Tibial artery (tissue), 4 donors: ENCODE results near the gene TLE3.

Experiments
- DNase-seq, 2 donors: peaks; one replicate each; pipeline ENCODE4 v3.0.0-alpha.2; 2019
- H3K27ac ChIP-seq, 2 donors: fragments of 200-600 bp; sonication (generic) in 1 of 2; 1 replicate in 1 of 2; 2 replicates in 1 of 2; pipeline ENCODE4 v1.5.1; 2018 to 2019; ENCODE audit warnings: mild to moderate bottlenecking in 1 of 2
- H3K27me3 ChIP-seq, 2 donors: fragments of 200-600 bp; sonication (generic) in 1 of 2; one replicate each; pipeline versions ENCODE4 v1.5.1 to v1.6.0; 2016 to 2019
- H3K36me3 ChIP-seq, 3 donors: fragments of 200-600 bp; sonication (generic) in 2 of 3; one replicate each; pipeline ENCODE4 v1.5.1; 2016 to 2019; ENCODE audit warnings: mild to moderate bottlenecking in 2 of 3
- H3K4me1 ChIP-seq, 4 donors: fragments of 200-600 bp; sonication (generic) in 2 of 4; 1 replicate in 3 of 4; 2 replicates in 1 of 4; pipeline ENCODE4 v1.5.1; 2016 to 2019
- H3K4me3 ChIP-seq, 2 donors: fragments of 200-600 bp; sonication (generic) in 1 of 2; 1 replicate in 1 of 2; 2 replicates in 1 of 2; pipeline ENCODE4 v1.5.1; 2018 to 2019; ENCODE audit warnings: mild to moderate bottlenecking in 2 of 2
- H3K9me3 ChIP-seq, 3 donors: fragments of 200-600 bp; sonication (generic) in 1 of 3; one replicate each; pipeline ENCODE4 v1.5.1; 2016 to 2019
- intact Hi-C: fragments of 100-400 bp; cut with DNase I; formaldehyde crosslinking; loops from one replicate; pipeline ENCODE4 v1.15.0; 2023; ENCODE audit warnings: low total_unique reads
- TF ChIP-seq, protein P1 (sequence below), 2 experiments: fragments of 200-600 bp in 1 of 2; fragments of 450-650 bp in 1 of 2; IDR thresholded peaks; one replicate each; pipeline ENCODE4 v1.5.1; 2017 to 2019; ENCODE audit warnings: antibody characterized with exemption in 2 of 2, mild to moderate bottlenecking in 1 of 2, moderate library complexity in 1 of 2

TLE3 gene

DNA sequence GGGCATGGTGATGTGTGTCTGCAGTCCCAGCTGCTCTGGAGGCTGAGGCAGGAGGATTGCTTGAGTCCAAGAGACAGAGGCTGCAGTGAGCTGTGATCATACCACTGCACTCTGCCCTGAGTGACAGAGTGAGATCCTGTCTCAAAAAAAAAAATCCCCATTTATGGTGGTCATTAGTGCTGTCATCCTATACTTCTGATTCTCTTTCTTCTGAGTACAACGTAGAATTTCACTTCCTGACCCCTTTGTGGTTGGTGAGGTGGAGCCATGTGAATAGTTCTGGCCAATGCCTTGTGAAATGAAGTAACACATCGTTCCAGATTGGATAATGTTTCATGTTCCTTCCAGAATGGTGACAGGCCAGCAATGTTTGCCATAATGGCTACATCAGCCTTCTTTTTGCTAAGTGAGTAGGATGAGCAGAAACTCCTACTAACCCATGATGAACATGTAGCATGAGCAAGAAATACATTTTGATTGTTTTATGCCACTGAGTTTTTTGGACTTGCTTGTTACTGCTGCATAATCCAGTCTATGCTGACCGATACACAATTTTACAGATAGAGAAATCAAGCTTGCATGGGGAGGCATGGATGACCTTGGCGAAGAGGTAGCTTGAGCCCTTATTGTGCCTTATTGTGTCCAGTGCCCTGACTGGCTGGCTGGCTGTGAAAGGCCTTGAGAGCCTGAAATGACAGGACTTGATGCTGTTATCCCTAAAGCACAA lies 30.9 kb upstream of the TLE3 start:
- H3K27ac ChIP-seq, result no peak overlapping the region
- H3K9me3 ChIP-seq, result no peaks in the 10 kb centered on the region
- intact Hi-C loops, result no loop called here
- H3K4me3 ChIP-seq, result no peak overlapping the region
- TF ChIP-seq, protein P1, sequence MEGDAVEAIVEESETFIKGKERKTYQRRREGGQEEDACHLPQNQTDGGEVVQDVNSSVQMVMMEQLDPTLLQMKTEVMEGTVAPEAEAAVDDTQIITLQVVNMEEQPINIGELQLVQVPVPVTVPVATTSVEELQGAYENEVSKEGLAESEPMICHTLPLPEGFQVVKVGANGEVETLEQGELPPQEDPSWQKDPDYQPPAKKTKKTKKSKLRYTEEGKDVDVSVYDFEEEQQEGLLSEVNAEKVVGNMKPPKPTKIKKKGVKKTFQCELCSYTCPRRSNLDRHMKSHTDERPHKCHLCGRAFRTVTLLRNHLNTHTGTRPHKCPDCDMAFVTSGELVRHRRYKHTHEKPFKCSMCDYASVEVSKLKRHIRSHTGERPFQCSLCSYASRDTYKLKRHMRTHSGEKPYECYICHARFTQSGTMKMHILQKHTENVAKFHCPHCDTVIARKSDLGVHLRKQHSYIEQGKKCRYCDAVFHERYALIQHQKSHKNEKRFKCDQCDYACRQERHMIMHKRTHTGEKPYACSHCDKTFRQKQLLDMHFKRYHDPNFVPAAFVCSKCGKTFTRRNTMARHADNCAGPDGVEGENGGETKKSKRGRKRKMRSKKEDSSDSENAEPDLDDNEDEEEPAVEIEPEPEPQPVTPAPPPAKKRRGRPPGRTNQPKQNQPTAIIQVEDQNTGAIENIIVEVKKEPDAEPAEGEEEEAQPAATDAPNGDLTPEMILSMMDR (IDR thresholded peaks at IDR 0.05), result no peak
- peaks cover 0 to 8% (median 0%) of the 10 kb centered on the region in 4 donors for H3K4me1 ChIP-seq
- H3K36me3 ChIP-seq, result no peaks in the 10 kb centered on the region
- no peaks in the 10 kb centered on the region for H3K27me3 ChIP-seq
- DNase-seq, result no peak

DNA sequence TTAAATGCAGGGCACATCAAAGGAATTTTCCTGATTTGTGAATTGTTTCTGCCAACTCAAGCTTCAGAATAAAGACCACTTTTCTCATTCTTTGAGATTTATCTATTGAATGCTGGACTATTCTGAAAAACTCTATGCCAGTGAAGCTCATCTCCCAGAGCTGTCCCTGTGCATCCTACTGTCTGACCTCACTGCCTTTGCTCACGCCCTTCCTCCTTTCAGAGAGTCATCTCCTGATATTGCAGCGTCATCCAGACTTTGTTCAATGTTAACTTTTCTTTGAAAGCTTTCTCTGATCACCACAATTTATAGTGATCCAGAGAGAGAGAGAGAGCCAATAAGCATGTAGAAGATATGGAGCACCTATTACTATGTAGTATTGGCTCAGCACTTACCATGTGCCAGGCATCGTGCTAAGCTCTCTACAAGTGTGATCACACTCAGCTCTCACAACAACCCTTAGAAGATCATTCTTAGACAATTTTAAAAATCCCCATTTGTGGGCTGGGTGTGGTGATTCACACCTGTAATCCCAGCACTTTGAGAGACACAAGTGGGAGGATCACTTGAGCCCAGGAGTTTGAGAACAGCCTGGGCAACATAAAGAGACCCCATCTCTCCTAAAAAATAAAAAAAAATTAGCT lies 30.2 kb upstream of the TLE3 start:
- intact Hi-C loops, result no loop called here
- Histone ChIP-seq H3K4me3 (no peak overlapping the region), H3K27me3 (no peaks in the 10 kb centered on the region), H3K36me3 (no peaks in the 10 kb centered on the region), H3K9me3 (no peaks in the 10 kb centered on the region), H3K27ac (no peak overlapping the region), H3K4me1 (peaks cover 0 to 8% (median 0%) of the 10 kb centered on the region in 4 donors)
- TF ChIP-seq, protein P1 (IDR thresholded peaks at IDR 0.05), result no peak
- no peak for DNase-seq

DNA sequence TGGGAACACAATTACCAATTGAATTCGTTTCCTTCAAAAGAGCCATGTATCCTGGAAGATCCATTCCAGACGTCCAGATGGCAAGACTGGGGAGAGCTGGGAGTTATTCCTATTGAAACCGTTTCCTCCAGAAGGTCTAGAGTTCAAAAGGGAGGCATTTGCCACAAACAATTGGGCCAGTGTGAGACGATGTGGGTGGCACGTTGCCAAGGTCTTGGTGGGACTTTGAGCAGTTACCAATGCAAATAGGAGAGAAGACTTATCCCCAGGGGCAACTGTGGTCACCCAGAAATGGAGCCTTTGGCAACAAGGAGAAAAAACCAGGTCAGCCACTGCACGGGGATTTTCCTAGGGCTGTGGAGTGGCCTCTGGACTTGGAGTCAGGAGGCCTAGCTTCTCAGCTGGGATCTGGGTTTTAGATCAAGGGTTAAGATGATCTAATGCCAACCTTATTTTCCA lies 29.6 kb upstream of the TLE3 start:
- H3K27ac ChIP-seq, result no peak overlapping the region
- H3K36me3 ChIP-seq, result no peaks in the 10 kb centered on the region
- TF ChIP-seq, protein P1 (IDR thresholded peaks at IDR 0.05), result no peak
- no peaks in the 10 kb centered on the region for H3K9me3 ChIP-seq
- intact Hi-C loops, result no loop called here
- no peak overlapping the region for H3K4me3 ChIP-seq
- DNase-seq, result no peak
- H3K4me1 ChIP-seq, result peaks cover 0 to 8% (median 0%) of the 10 kb centered on the region in 4 donors
- no peaks in the 10 kb centered on the region for H3K27me3 ChIP-seq

DNA sequence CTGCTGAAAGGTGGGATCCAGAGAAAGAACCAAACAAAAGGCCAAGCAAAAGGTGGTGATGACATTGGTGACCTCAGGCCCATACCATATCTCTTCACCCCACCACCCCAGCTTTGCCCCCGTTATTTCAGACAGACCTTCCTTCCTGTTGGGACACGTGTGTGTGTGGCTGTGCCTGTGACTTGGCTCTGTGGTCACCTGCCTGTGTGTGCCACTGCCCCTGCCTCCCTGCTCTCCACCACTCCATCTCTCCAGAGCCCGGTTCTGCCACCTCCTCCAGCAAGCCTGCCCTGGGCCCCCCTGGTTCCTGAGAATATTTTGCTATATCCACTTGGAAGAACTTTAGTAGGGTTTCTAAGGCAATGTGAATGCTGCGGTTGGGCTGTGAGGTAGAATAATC lies 28.6 kb upstream of the TLE3 start:
- no peaks in the 10 kb centered on the region for H3K27me3 ChIP-seq
- TF ChIP-seq, protein P1 (IDR thresholded peaks at IDR 0.05), result no peak
- intact Hi-C loops, result no loop called here
- H3K9me3 ChIP-seq, result no peaks in the 10 kb centered on the region
- no peak overlapping the region for H3K27ac ChIP-seq
- no peak overlapping the region for H3K4me3 ChIP-seq
- H3K36me3 ChIP-seq, result no peaks in the 10 kb centered on the region
- peaks cover 0 to 14% (median 0%) of the 10 kb centered on the region in 4 donors for H3K4me1 ChIP-seq
- DNase-seq, result no peak

DNA sequence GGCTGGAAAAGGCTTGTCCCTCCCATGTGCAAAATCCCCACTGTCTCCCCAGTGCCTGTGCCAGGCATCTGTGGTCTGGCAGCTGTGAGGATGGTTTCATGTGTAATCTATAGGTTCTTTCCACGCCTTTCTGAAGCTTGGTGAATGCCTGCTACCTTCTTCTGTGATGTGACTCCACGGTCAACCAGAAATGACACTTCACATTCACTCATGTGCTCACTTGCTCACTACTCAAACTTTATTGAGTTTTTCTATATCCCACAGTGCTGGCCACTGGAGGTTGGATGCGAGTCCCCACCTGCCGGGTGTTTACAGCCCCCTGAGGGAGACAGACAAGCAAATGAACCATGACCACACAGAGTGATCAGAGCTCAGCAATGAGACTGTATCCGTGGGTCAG lies 27.9 kb upstream of the TLE3 start:
- DNase-seq, result no peak

More for the DNA sequence above, 27.9 kb upstream of the TLE3 start:
- Histone ChIP-seq H3K27ac (no peak overlapping the region), H3K4me1 (peaks cover 0 to 21% (median 0%) of the 10 kb centered on the region in 4 donors), H3K27me3 (no peaks in the 10 kb centered on the region), H3K4me3 (no peak overlapping the region), H3K9me3 (no peaks in the 10 kb centered on the region), H3K36me3 (no peaks in the 10 kb centered on the region)
- TF ChIP-seq, protein P1 (IDR thresholded peaks at IDR 0.05), result no peak
- intact Hi-C loops, result no loop called here
